GM12801 (cell line): Measurements from ENCODE around the gene CYP3A4.

Experiments
- CTCF ChIP-seq: IDR thresholded peaks from one replicate; pipeline ENCODE4 v1.5.1; 2011; ENCODE audit warnings: control low read depth; ENCODE audit not compliant: insufficient read length; ENCODE audit errors: extremely low read depth

CYP3A4 gene

GRCh38 chr7:99798972-99799371, 15.0 kb upstream of the CYP3A4 start:
- TF ChIP-seq CTCF: no peak

- no peak for TF ChIP-seq CTCF
Observed at GRCh38 chr7:99794585-99795502, 10.9 kb upstream of the CYP3A4 start.

GRCh38 chr7:99793443-99793842, 9.5 kb upstream of the CYP3A4 start:
- TF ChIP-seq CTCF: no peak

- TF ChIP-seq CTCF: no peak
Observed at GRCh38 chr7:99792967-99793366, 9.0 kb upstream of the CYP3A4 start.

- TF ChIP-seq CTCF: no peak
Observed at GRCh38 chr7:99791667-99792369, 7.8 kb upstream of the CYP3A4 start.

- TF ChIP-seq CTCF: no peak
Observed at GRCh38 chr7:99791021-99791420, 7.0 kb upstream of the CYP3A4 start.

- TF ChIP-seq CTCF: no peak
Observed at GRCh38 chr7:99790407-99790806, 6.4 kb upstream of the CYP3A4 start.
